ENCODE measurements around the gene OR8B12. TPM values are rescaled to one million over a fixed set of nuclear protein-coding genes. Genes with fewer than 3 reads are reported as not detected.

OR8B12 gene, protein sequence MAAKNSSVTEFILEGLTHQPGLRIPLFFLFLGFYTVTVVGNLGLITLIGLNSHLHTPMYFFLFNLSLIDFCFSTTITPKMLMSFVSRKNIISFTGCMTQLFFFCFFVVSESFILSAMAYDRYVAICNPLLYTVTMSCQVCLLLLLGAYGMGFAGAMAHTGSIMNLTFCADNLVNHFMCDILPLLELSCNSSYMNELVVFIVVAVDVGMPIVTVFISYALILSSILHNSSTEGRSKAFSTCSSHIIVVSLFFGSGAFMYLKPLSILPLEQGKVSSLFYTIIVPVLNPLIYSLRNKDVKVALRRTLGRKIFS
- not detected for polyA plus RNA-seq (2013, experiment 1 of 2)
- polyA plus RNA-seq (2013, experiment 2 of 2), result not detected

DNA sequence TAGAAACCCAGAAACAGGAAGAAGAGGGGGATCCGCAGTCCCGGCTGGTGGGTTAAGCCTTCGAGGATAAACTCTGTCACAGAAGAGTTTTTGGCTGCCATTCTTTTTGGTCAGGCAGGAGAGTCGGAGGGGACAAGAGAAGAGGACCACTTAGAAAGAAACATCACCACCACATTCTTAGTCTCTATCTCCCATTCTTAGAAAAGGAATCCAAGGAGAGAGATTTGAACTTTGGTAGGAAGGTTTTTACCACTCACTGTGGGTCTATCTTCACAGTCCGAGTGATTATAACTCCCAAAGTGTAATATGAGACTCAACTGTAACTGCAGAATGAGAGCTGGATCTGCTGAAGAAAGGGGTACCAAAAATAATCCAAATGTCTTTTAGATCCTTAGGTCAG, at the start of gene OR8B12:
TSS of gene OR8B12 (minus strand) at position 101 of the 400 bp plus-strand sequence. CDS start at position 101, 0 bp downstream.
- Histone ChIP-seq H2BK5ac (ENCODE audit: low read depth, low read length, poor library complexity, severe bottlenecking) (no peak within 1 kb of the TSS), H4K8ac (ENCODE audit: low read length) (no peak within 1 kb of the TSS), H3K9me3 (ENCODE audit: control insufficient read depth, low read length) (no peaks in the 10 kb centered on the region), H2AK5ac (ENCODE audit: low read length, severe bottlenecking) (no peak within 1 kb of the TSS), H4K91ac (ENCODE audit: low read length) (no peak within 1 kb of the TSS), H3K4me2 (ENCODE audit: low read length, poor library complexity, severe bottlenecking) (no peak within 1 kb of the TSS), H3K27me3 (ENCODE audit: control insufficient read depth in 1 of 2, insufficient read depth in 1 of 2, low read length in 2 of 2) (no peaks in the 10 kb centered on the region), H3K36me3 (ENCODE audit: control insufficient read depth in 1 of 2, insufficient read depth in 2 of 2, low read depth in 1 of 2, low read length in 2 of 2) (no peaks in the 10 kb centered on the region), H2AFZ (ENCODE audit: low read depth, low read length) (no peak within 1 kb of the TSS), H2BK15ac (ENCODE audit: low read depth, poor library complexity, severe bottlenecking) (no peak within 1 kb of the TSS), H3K4me1 (ENCODE audit: control insufficient read depth, insufficient read depth, low read depth, low read length) (no peaks in the 10 kb centered on the region), H3K79me1 (replicated peaks; ENCODE audit: low read length, poor library complexity, severe bottlenecking) (no peaks in the 10 kb centered on the region), H3K18ac (ENCODE audit: low read depth in 1 of 2, low read length in 2 of 2) (no peak within 1 kb of the TSS), H3K23ac (ENCODE audit: low read length in 2 of 2) (no peak within 1 kb of the TSS), H3K27ac (ENCODE audit: low read length, poor library complexity, severe bottlenecking) (no peak within 1 kb of the TSS), H3K4ac (ENCODE audit: low read depth in 1 of 2, low read length in 2 of 2) (no peak within 1 kb of the TSS), H2BK12ac (ENCODE audit: low read length in 2 of 2) (no peak within 1 kb of the TSS), H3K4me3 (ENCODE audit: insufficient read depth in 1 of 2, low read depth in 1 of 2, low read length in 2 of 2) (no peak within 1 kb of the TSS), H3K9ac (ENCODE audit: low read length) (no peak within 1 kb of the TSS), H3K14ac (ENCODE audit: low read length in 2 of 2) (no peak within 1 kb of the TSS), H2BK120ac (ENCODE audit: low read depth, low read length) (no peak within 1 kb of the TSS)
- no peak for DNase-seq
- WGBS, result 92% methylated on average over 4 of the region's 5 CpGs

DNA sequence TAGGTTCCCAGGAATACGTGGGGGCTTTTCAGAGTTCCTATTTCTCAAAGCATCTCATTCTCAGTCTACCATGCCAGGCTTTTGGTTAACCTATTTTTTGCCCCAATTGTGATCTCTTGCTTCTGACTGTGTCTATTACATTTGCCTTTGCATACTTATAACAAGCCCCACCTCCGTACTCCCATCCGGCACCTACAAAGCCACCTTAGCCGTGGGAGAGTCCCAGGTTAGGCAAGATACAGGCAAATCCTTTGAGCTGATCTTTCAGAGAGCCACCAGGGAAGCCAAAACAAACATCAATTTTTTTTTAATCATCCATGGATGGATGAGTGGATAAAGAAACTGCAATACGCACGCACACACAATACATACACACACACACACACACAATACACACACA, 49.2 kb upstream of the OR8B12 start:
- no peak overlapping the region for H2BK120ac ChIP-seq (ENCODE audit: low read depth, low read length)
- H3K4ac ChIP-seq (ENCODE audit: low read depth in 1 of 2, low read length in 2 of 2), result no peak overlapping the region
- peaks cover 0 to 4% of the 10 kb centered on the region in 2 experiments for H3K27me3 ChIP-seq (ENCODE audit: control insufficient read depth in 1 of 2, insufficient read depth in 1 of 2, low read length in 2 of 2)
- no peaks in the 10 kb centered on the region for H3K36me3 ChIP-seq (ENCODE audit: control insufficient read depth in 1 of 2, insufficient read depth in 2 of 2, low read depth in 1 of 2, low read length in 2 of 2)
- no peak overlapping the region for H2BK5ac ChIP-seq (ENCODE audit: low read depth, low read length, poor library complexity, severe bottlenecking)
- H3K4me3 ChIP-seq (ENCODE audit: insufficient read depth in 1 of 2, low read depth in 1 of 2, low read length in 2 of 2), result no peak overlapping the region
- no peak overlapping the region for H2BK15ac ChIP-seq (ENCODE audit: low read depth, poor library complexity, severe bottlenecking)
- no peak overlapping the region for H2AFZ ChIP-seq (ENCODE audit: low read depth, low read length)
- H2BK12ac ChIP-seq (ENCODE audit: low read length in 2 of 2), result no peak overlapping the region
- no peak overlapping the region for H3K23ac ChIP-seq (ENCODE audit: low read length in 2 of 2)
- no peak overlapping the region for H4K8ac ChIP-seq (ENCODE audit: low read length)
- no peak overlapping the region for H3K14ac ChIP-seq (ENCODE audit: low read length in 2 of 2)
- 76% methylated on average over 4 of the region's 6 CpGs for WGBS
- H3K9me3 ChIP-seq (ENCODE audit: control insufficient read depth, low read length), result no peaks in the 10 kb centered on the region
- H3K79me1 ChIP-seq (replicated peaks; ENCODE audit: low read length, poor library complexity, severe bottlenecking), result no peaks in the 10 kb centered on the region
- DNase-seq, result no peak
- H3K4me2 ChIP-seq (ENCODE audit: low read length, poor library complexity, severe bottlenecking), result no peak overlapping the region
- H3K4me1 ChIP-seq (ENCODE audit: control insufficient read depth, insufficient read depth, low read depth, low read length), result no peaks in the 10 kb centered on the region
- H3K18ac ChIP-seq (ENCODE audit: low read depth in 1 of 2, low read length in 2 of 2), result no peak overlapping the region
- H3K27ac ChIP-seq (ENCODE audit: low read length, poor library complexity, severe bottlenecking), result no peak overlapping the region
- no peak overlapping the region for H3K9ac ChIP-seq (ENCODE audit: low read length)
- H2AK5ac ChIP-seq (ENCODE audit: low read length, severe bottlenecking), result no peak overlapping the region
- H4K91ac ChIP-seq (ENCODE audit: low read length), result no peak overlapping the region

DNA sequence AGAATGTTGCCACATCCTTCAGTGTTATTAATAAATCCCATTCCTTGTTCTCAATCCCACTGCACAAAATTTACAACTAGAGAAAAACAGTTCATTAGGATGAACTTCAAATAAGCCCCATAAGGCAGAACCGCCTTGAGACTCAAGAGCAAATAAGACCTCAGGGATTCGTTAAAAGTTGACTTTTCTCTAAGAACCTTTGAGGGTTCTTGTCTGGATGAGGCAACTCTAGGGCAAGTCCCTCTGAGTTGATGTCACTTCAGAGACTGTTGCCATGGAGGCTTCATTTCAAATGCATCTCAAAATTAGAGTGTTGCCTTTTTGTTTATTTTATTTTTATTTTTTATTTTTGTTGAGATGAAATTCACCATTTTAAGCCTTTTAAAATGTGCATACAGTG, 48.0 kb upstream of the OR8B12 start:
- H2BK120ac ChIP-seq (ENCODE audit: low read depth, low read length), result no peak overlapping the region
- H3K23ac ChIP-seq (ENCODE audit: low read length in 2 of 2), result no peak overlapping the region
- H3K36me3 ChIP-seq (ENCODE audit: control insufficient read depth in 1 of 2, insufficient read depth in 2 of 2, low read depth in 1 of 2, low read length in 2 of 2), result no peaks in the 10 kb centered on the region
- H2AK5ac ChIP-seq (ENCODE audit: low read length, severe bottlenecking), result no peak overlapping the region
- no peak overlapping the region for H3K27ac ChIP-seq (ENCODE audit: low read length, poor library complexity, severe bottlenecking)
- H3K9ac ChIP-seq (ENCODE audit: low read length), result no peak overlapping the region
- H3K4me2 ChIP-seq (ENCODE audit: low read length, poor library complexity, severe bottlenecking), result no peak overlapping the region
- no peaks in the 10 kb centered on the region for H3K79me1 ChIP-seq (replicated peaks; ENCODE audit: low read length, poor library complexity, severe bottlenecking)
- DNase-seq, result no peak
- H2BK5ac ChIP-seq (ENCODE audit: low read depth, low read length, poor library complexity, severe bottlenecking), result no peak overlapping the region
- no peak overlapping the region for H4K8ac ChIP-seq (ENCODE audit: low read length)
- peaks cover 0 to 4% of the 10 kb centered on the region in 2 experiments for H3K27me3 ChIP-seq (ENCODE audit: control insufficient read depth in 1 of 2, insufficient read depth in 1 of 2, low read length in 2 of 2)
- no peaks in the 10 kb centered on the region for H3K4me1 ChIP-seq (ENCODE audit: control insufficient read depth, insufficient read depth, low read depth, low read length)
- H3K18ac ChIP-seq (ENCODE audit: low read depth in 1 of 2, low read length in 2 of 2), result no peak overlapping the region
- no peak overlapping the region for H3K14ac ChIP-seq (ENCODE audit: low read length in 2 of 2)
- H3K9me3 ChIP-seq (ENCODE audit: control insufficient read depth, low read length), result no peaks in the 10 kb centered on the region
- no peak overlapping the region for H2AFZ ChIP-seq (ENCODE audit: low read depth, low read length)
- no peak overlapping the region for H2BK15ac ChIP-seq (ENCODE audit: low read depth, poor library complexity, severe bottlenecking)
- WGBS, result 77% methylated on average over 2 of the region's 2 CpGs
- no peak overlapping the region for H2BK12ac ChIP-seq (ENCODE audit: low read length in 2 of 2)
- H3K4me3 ChIP-seq (ENCODE audit: insufficient read depth in 1 of 2, low read depth in 1 of 2, low read length in 2 of 2), result no peak overlapping the region
- H4K91ac ChIP-seq (ENCODE audit: low read length), result no peak overlapping the region
- H3K4ac ChIP-seq (ENCODE audit: low read depth in 1 of 2, low read length in 2 of 2), result no peak overlapping the region

DNA sequence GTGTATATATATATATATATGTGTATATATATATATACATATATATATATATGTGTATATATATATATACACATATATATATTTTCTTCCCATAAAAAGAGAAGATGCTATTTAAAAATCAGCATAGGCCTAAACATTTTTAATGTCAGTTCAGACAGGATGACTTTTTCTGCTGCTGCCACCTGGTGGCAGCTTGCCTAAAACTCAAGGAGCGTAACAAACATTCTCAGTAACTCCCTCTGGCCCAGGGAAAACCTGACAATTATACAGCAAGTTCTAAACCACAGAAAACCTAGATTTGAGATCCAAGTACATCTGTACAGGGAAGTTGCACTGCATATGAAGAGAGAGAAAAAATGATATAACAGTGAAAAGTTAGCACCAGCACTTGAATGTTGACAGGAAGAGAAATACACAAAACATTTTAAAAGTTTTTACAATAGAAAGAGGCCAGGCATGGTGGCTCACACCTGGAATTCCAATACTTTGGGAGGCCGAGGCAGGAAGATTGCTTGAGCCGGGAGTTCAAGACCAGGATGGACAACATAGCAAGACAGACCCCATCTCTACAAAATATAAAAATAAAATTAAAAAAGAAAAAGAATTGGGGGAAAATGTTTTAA, 42.9 kb upstream of the OR8B12 start:
- no peak overlapping the region for H4K91ac ChIP-seq (ENCODE audit: low read length)
- no peak overlapping the region for H3K4me3 ChIP-seq (ENCODE audit: insufficient read depth in 1 of 2, low read depth in 1 of 2, low read length in 2 of 2)
- no peaks in the 10 kb centered on the region for H3K9me3 ChIP-seq (ENCODE audit: control insufficient read depth, low read length)
- no peak overlapping the region for H2BK12ac ChIP-seq (ENCODE audit: low read length in 2 of 2)
- 0% methylated on average over 1 of the region's 3 CpGs for WGBS
- H3K14ac ChIP-seq (ENCODE audit: low read length in 2 of 2), result no peak overlapping the region
- H2AK5ac ChIP-seq (ENCODE audit: low read length, severe bottlenecking), result no peak overlapping the region
- H3K27ac ChIP-seq (ENCODE audit: low read length, poor library complexity, severe bottlenecking), result no peak overlapping the region
- no peak overlapping the region for H3K9ac ChIP-seq (ENCODE audit: low read length)
- H2BK15ac ChIP-seq (ENCODE audit: low read depth, poor library complexity, severe bottlenecking), result no peak overlapping the region
- H2BK120ac ChIP-seq (ENCODE audit: low read depth, low read length), result no peak overlapping the region
- H3K36me3 ChIP-seq (ENCODE audit: control insufficient read depth in 1 of 2, insufficient read depth in 2 of 2, low read depth in 1 of 2, low read length in 2 of 2), result no peaks in the 10 kb centered on the region
- H3K18ac ChIP-seq (ENCODE audit: low read depth in 1 of 2, low read length in 2 of 2), result no peak overlapping the region
- no peak overlapping the region for H3K4me2 ChIP-seq (ENCODE audit: low read length, poor library complexity, severe bottlenecking)
- DNase-seq, result peak; percentile 64
- no peak overlapping the region for H2AFZ ChIP-seq (ENCODE audit: low read depth, low read length)
- peaks cover 9 to 12% of the 10 kb centered on the region in 2 experiments for H3K27me3 ChIP-seq (ENCODE audit: control insufficient read depth in 1 of 2, insufficient read depth in 1 of 2, low read length in 2 of 2)
- H3K4me1 ChIP-seq (ENCODE audit: control insufficient read depth, insufficient read depth, low read depth, low read length), result no peaks in the 10 kb centered on the region
- no peak overlapping the region for H4K8ac ChIP-seq (ENCODE audit: low read length)
- H2BK5ac ChIP-seq (ENCODE audit: low read depth, low read length, poor library complexity, severe bottlenecking), result no peak overlapping the region
- H3K79me1 ChIP-seq (replicated peaks; ENCODE audit: low read length, poor library complexity, severe bottlenecking), result no peaks in the 10 kb centered on the region
- no peak overlapping the region for H3K4ac ChIP-seq (ENCODE audit: low read depth in 1 of 2, low read length in 2 of 2)
- H3K23ac ChIP-seq (ENCODE audit: low read length in 2 of 2), result no peak overlapping the region
